ENCODE measurements around the gene PITRM1.

GRCh38 chr10:3128379-3129130, 44.0 kb downstream of the PITRM1 start:
- no peak for TF ChIP-seq CTCF (IDR thresholded peaks at IDR 0.05; ENCODE audit: borderline replicate concordance, extremely low read depth, low read length, poor library complexity, severe bottlenecking)
- no peak for TF ChIP-seq EZH2 (IDR thresholded peaks at IDR 0.05; ENCODE audit: borderline replicate concordance, low read depth, low read length, severe bottlenecking)

All from DND-41 (cell line).